ENCODE results near the gene SDF4.

- TF ChIP-seq CTCF (conservative IDR thresholded peaks at IDR 0.05; ENCODE audit: low read depth, low read length) (no peak), EZH2phosphoT487 (IDR thresholded peaks at IDR 0.05; ENCODE audit: borderline replicate concordance, low read length) (no peak)
These were observed 8.5 kb upstream of the SDF4 start for GRCh38 chr1:1240348-1240732.

Measured in PC-3 (cell line).